ENCODE data around the gene AFF3. TPM values are rescaled to one million over a fixed set of nuclear protein-coding genes. Genes with fewer than 3 reads are reported as not detected.

AFF3 gene
- total and polyA plus RNA-seq, 2 donors (not counting 3 experiments of a cell fraction or from before 2014, with no cell fraction given), result 0.06 to 0.07 TPM

DNA sequence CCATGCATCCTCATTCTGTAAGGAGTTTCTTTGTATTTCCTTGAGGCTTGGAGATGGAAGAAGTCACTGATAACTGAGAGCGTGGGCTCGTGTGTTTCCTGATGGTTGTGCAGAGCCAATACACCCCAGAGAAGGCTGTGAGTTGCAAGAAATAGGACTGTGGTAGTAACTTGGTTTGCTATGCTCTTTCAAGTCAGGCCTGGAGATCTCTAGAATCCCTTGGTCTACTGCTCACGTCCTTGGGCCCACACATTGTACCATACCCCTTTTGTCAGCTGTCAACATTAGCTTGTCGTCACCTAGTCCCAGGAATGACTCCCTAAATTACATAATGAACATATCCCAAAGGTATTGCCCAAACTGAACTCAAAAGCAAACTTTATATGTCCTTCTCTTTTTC lies 414.2 kb downstream of the AFF3 start:
- Histone ChIP-seq H3K4me3 (replicated peaks in 1 of 3; ENCODE audit: insufficient read depth in 1 of 3, low read depth in 1 of 3, low read length in 3 of 3) (no peak overlapping the region), H3K9me3 (replicated peaks; ENCODE audit: control insufficient read depth, insufficient read depth, low read length) (no peaks in the 10 kb centered on the region), H3K36me3 (ENCODE audit: control insufficient read depth in 2 of 2, extremely low read depth in 1 of 2, insufficient read depth in 2 of 2, low read length in 2 of 2) (no peaks in the 10 kb centered on the region), H2AFZ (ENCODE audit: low read depth, low read length) (no peak overlapping the region), H3K4me2 (ENCODE audit: insufficient read depth, low read length) (no peak overlapping the region), H4K20me1 (replicated peaks; ENCODE audit: control insufficient read depth, extremely low read depth, insufficient read depth, low read length) (no peaks in the 10 kb centered on the region), H3K79me2 (ENCODE audit: control insufficient read depth, insufficient read depth, low read length) (no peaks in the 10 kb centered on the region), H3K27me3 (ENCODE audit: control insufficient read depth in 2 of 2, insufficient read depth in 2 of 2, low read length in 2 of 2) (peaks cover under 1 to 2% of the 10 kb centered on the region in 2 experiments), H3K4me1 (ENCODE audit: control insufficient read depth, extremely low read depth, insufficient read depth, low read length) (no peaks in the 10 kb centered on the region), H3K9me1 (replicated peaks; ENCODE audit: control insufficient read depth, extremely low read depth, insufficient read depth, low read length) (no peaks in the 10 kb centered on the region), H3K9ac (replicated peaks; ENCODE audit: extremely low read depth, insufficient read depth, low read length) (no peak overlapping the region), H3K27ac (ENCODE audit: insufficient read depth, low read depth, low read length) (no peak overlapping the region)
- ChIA-PET CTCF (interaction anchor here (1.0 to 1.9 kb wide), 4 partner anchors 8 to 534 kb away, joined by 3 to 4 read pairs (median 3); no protein-coding TSS in a partner anchor), POLR2A (no interaction called here)
- dilution Hi-C loops (cut with MboI; ENCODE audit: extremely low pct_ligation_motif_present, low sequenced_read_pairs) (no loop called here), intact Hi-C loops (cut with micrococcal nuclease) (no loop called here)
- TF ChIP-seq, protein P1, sequence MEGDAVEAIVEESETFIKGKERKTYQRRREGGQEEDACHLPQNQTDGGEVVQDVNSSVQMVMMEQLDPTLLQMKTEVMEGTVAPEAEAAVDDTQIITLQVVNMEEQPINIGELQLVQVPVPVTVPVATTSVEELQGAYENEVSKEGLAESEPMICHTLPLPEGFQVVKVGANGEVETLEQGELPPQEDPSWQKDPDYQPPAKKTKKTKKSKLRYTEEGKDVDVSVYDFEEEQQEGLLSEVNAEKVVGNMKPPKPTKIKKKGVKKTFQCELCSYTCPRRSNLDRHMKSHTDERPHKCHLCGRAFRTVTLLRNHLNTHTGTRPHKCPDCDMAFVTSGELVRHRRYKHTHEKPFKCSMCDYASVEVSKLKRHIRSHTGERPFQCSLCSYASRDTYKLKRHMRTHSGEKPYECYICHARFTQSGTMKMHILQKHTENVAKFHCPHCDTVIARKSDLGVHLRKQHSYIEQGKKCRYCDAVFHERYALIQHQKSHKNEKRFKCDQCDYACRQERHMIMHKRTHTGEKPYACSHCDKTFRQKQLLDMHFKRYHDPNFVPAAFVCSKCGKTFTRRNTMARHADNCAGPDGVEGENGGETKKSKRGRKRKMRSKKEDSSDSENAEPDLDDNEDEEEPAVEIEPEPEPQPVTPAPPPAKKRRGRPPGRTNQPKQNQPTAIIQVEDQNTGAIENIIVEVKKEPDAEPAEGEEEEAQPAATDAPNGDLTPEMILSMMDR (IDR thresholded peaks at IDR 0.05; ENCODE audit: extremely low read depth in 1 of 2, insufficient read depth in 1 of 2, low read depth in 1 of 2, low read length in 2 of 2), result no peak
- TF ChIP-seq GATA2 (IDR thresholded peaks at IDR 0.05; ENCODE audit: insufficient read depth, insufficient read length, low read depth, low read length) (no peak), POLR2AphosphoS5 (IDR thresholded peaks at IDR 0.05; ENCODE audit: insufficient read depth, low read depth, low read length) (no peak), FOS (IDR thresholded peaks at IDR 0.05; ENCODE audit: borderline replicate concordance, insufficient read depth, low read length) (no peak), JUN (IDR thresholded peaks at IDR 0.05; ENCODE audit: borderline replicate concordance, insufficient read depth, insufficient read length, low read depth) (no peak), EZH2 (IDR thresholded peaks at IDR 0.05; ENCODE audit: borderline replicate concordance, low read depth, low read length, severe bottlenecking) (no peak), MYC (IDR thresholded peaks at IDR 0.05; ENCODE audit: low read depth, low read length) (no peak), POLR2A (IDR thresholded peaks at IDR 0.05; ENCODE audit: low read depth, low read length) (no peak)
- TF ChIP-seq, protein P2, sequence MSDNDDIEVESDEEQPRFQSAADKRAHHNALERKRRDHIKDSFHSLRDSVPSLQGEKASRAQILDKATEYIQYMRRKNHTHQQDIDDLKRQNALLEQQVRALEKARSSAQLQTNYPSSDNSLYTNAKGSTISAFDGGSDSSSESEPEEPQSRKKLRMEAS (IDR thresholded peaks at IDR 0.05; ENCODE audit: insufficient read depth, insufficient read length), result no peak
- no TSS peak for BruUV-seq (replicated peaks)
- no peak for DNase-seq (ENCODE audit: low read depth, low spot score)
- no peak for FAIRE-seq
